Endothelial cell of umbilical vein (primary cell): ENCODE measurements around the gene ATRIP. TPM values are rescaled to one million over a fixed set of nuclear protein-coding genes. Genes with fewer than 3 reads are reported as not detected.

Experiments used
- BruUV-seq: library from RNA; stranded (reverse); fragments of 400-500 nt; replicated peaks from 2 replicates; lab custom pipeline; 2021; lab: Mats Ljungman, UMichigan
- CTCF ChIA-PET: fragments of 300-600, 350-600 bp; sonication (Branson Sonifier 250); formaldehyde crosslinking; loops from one replicate; lab custom pipeline; 2021; ENCODE audit warnings: antibody characterized with exemption, inconsistent platforms; lab: Charles Lee
- POLR2A ChIA-PET: fragments of 300-600, 350-600 bp; sonication (Branson Sonifier 250); formaldehyde crosslinking; loops from one replicate; lab custom pipeline; 2021; ENCODE audit warnings: antibody characterized with exemption, inconsistent platforms; lab: Charles Lee
- DNase-seq: peaks from one replicate; pipeline ENCODE4 v3.0.0-alpha.2; 2011; ENCODE audit warnings: low read depth, low spot score
- FAIRE-seq: peaks from 2 replicates; lab custom pipeline; 2011; peaks lifted over from hg19 to GRCh38; lab: Jason Lieb, UNC
- H2AFZ ChIP-seq: 2 replicates; pipeline ENCODE4 v1.6.0; 2012; ENCODE audit warnings: low read depth, low read length, control low read depth, inconsistent platforms
- H3K27ac ChIP-seq: 2 replicates; pipeline ENCODE4 v1.5.1; 2011; ENCODE audit warnings: low read depth, mild to moderate bottlenecking, control low read depth, low read length, moderate library complexity; ENCODE audit not compliant: insufficient read depth
- H3K27me3 ChIP-seq, 2 experiments: 2 replicates each; pipeline versions ENCODE4 v1.6.0 to v1.6.1; 2011; ENCODE audit warnings: low read length in 2 of 2, mixed read lengths in 1 of 2; ENCODE audit not compliant: control insufficient read depth in 2 of 2, insufficient read depth in 2 of 2
- H3K36me3 ChIP-seq, 2 experiments: 2 replicates in 1 of 2; 3 replicates in 1 of 2; pipeline ENCODE4 v1.5.1; 2011; ENCODE audit warnings: low read length in 2 of 2, mild to moderate bottlenecking in 1 of 2, moderate library complexity in 1 of 2; ENCODE audit not compliant: control insufficient read depth in 2 of 2, insufficient read depth in 2 of 2; ENCODE audit errors: extremely low read depth in 1 of 2
- H3K4me1 ChIP-seq: 3 replicates; pipeline ENCODE4 v1.5.1; 2011; ENCODE audit warnings: mild to moderate bottlenecking, low read length; ENCODE audit not compliant: control insufficient read depth, insufficient read depth; ENCODE audit errors: extremely low read depth
- H3K4me2 ChIP-seq: 2 replicates; pipeline ENCODE4 v1.6.1; 2011; ENCODE audit warnings: low read length, control low read depth, mixed read lengths; ENCODE audit not compliant: insufficient read depth
- H3K4me3 ChIP-seq, 3 experiments: fragments of 200-600 bp in 1 of 3; sonication (generic), shearing (Covaris generic) in 1 of 3; replicated peaks in 1 of 3; 2 replicates each; pipeline ENCODE4 v1.5.1; 2011 to 2016; ENCODE audit warnings: control low read depth in 3 of 3, low read length in 3 of 3, mild to moderate bottlenecking in 2 of 3, inconsistent platforms in 1 of 3, low read depth in 1 of 3, moderate library complexity in 1 of 3; ENCODE audit not compliant: insufficient read depth in 1 of 3
- H3K79me2 ChIP-seq: 2 replicates; pipeline ENCODE4 v1.6.0; 2012; ENCODE audit warnings: low read length, inconsistent platforms; ENCODE audit not compliant: control insufficient read depth, insufficient read depth
- H3K9ac ChIP-seq: replicated peaks from 2 replicates; pipeline ENCODE3; 2011; ENCODE audit warnings: low read length, control low read depth; ENCODE audit not compliant: insufficient read depth; ENCODE audit errors: extremely low read depth
- H3K9me1 ChIP-seq: replicated peaks from 3 replicates; pipeline ENCODE4 v1.6.0; 2011; ENCODE audit warnings: mild to moderate bottlenecking, low read length; ENCODE audit not compliant: control insufficient read depth, insufficient read depth; ENCODE audit errors: extremely low read depth
- H3K9me3 ChIP-seq: replicated peaks from 2 replicates; pipeline ENCODE4 v1.5.1; 2012; ENCODE audit warnings: low read length, inconsistent platforms; ENCODE audit not compliant: control insufficient read depth, insufficient read depth
- H4K20me1 ChIP-seq: replicated peaks from 2 replicates; pipeline ENCODE3; 2011; ENCODE audit warnings: mild to moderate bottlenecking, low read length; ENCODE audit not compliant: control insufficient read depth, insufficient read depth; ENCODE audit errors: extremely low read depth
- EZH2 ChIP-seq: IDR thresholded peaks from 2 replicates; pipeline ENCODE4 v1.6.1; 2012; ENCODE audit warnings: borderline replicate concordance, low read depth, mild to moderate bottlenecking, moderate library complexity, low read length, inconsistent platforms; ENCODE audit not compliant: severe bottlenecking
- FOS ChIP-seq: IDR thresholded peaks from 2 replicates; pipeline ENCODE4 v1.6.1; 2011; ENCODE audit warnings: mild to moderate bottlenecking, low read length, moderate library complexity, borderline replicate concordance; ENCODE audit not compliant: insufficient read depth
- GATA2 ChIP-seq: IDR thresholded peaks from 2 replicates; pipeline ENCODE4 v1.7.0; 2011; ENCODE audit warnings: low read depth, mild to moderate bottlenecking, moderate library complexity, mixed read lengths, low read length; ENCODE audit not compliant: insufficient read length, insufficient read depth
- MAX ChIP-seq: IDR thresholded peaks from 2 replicates; pipeline ENCODE4 v1.6.1; 2011; ENCODE audit not compliant: insufficient read depth, insufficient read length
- POLR2A ChIP-seq: IDR thresholded peaks from 2 replicates; pipeline ENCODE4 v1.6.1; 2012; ENCODE audit warnings: low read depth, mild to moderate bottlenecking, control low read depth, low read length
- POLR2AphosphoS5 ChIP-seq: IDR thresholded peaks from 2 replicates; pipeline ENCODE4 v1.6.1; 2012; ENCODE audit warnings: low read depth, mild to moderate bottlenecking, control low read depth, low read length, moderate library complexity; ENCODE audit not compliant: insufficient read depth
- dilution Hi-C: fragments of 300-500 bp; cut with MboI; formaldehyde crosslinking; loops from one replicate; pipeline ENCODE4 v1.15.0; 2019; ENCODE audit warnings: low sequenced_read_pairs; ENCODE audit not compliant: extremely low pct_ligation_motif_present
- intact Hi-C: fragments of 100-400 bp; cut with micrococcal nuclease; formaldehyde crosslinking; loops from one replicate; pipeline ENCODE4 v1.10.0; 2022
- polyA plus RNA-seq, 4 experiments: library from polyadenylated mRNA; depleted of rRNA in 3 of 4; stranded (reverse) in 3 of 4; unstranded in 1 of 4; fragments of >200 nt; gene quantifications; 2 replicates each; pipeline versions ENCODE4 v1.2.1 to v1.2.3, GENCODE V29; 2011 to 2012; ENCODE audit warnings: missing spikeins in 1 of 4
- total RNA-seq: library from RNA; stranded (reverse); gene quantifications from 2 replicates; pipeline ENCODE4 v1.2.3, GENCODE V29; 2021

Gene ATRIP
- total and polyA plus RNA-seq, 2 donors (not counting 3 experiments of a cell fraction or from before 2014, with no cell fraction given), result 10.6 to 14.7 TPM

- no peaks in the 10 kb centered on the region for H3K79me2 ChIP-seq
- FAIRE-seq, result peak; percentile 12
- CTCF ChIA-PET, result interaction anchor here (12.6 kb wide), 1 partner anchor 32 kb away, joined by 716 read pairs; no protein-coding TSS in a partner anchor
- H3K9ac ChIP-seq, result no peak overlapping the region
- H3K27me3 ChIP-seq, result no peaks in the 10 kb centered on the region
- H3K4me3 ChIP-seq, result no peak overlapping the region
- H3K9me1 ChIP-seq, result no peaks in the 10 kb centered on the region
- peaks cover 10% of the 10 kb centered on the region for H3K4me1 ChIP-seq
- dilution Hi-C loops (no loop called here), intact Hi-C loops (no loop called here)
- H3K27ac ChIP-seq, result no peak overlapping the region
- TF ChIP-seq MAX, result no peak
- TF ChIP-seq EZH2, result no peak
- TF ChIP-seq POLR2AphosphoS5, result no peak
- TF ChIP-seq GATA2, result no peak
- TF ChIP-seq POLR2A, result no peak
- TF ChIP-seq FOS, result no peak
- POLR2A ChIA-PET, result no interaction called here
- BruUV-seq, result no TSS peak
- no peaks in the 10 kb centered on the region for H3K9me3 ChIP-seq
- peaks cover 0 to 18% of the 10 kb centered on the region in 2 experiments for H3K36me3 ChIP-seq
- no peak for DNase-seq
- no peaks in the 10 kb centered on the region for H4K20me1 ChIP-seq
- no peak overlapping the region for H2AFZ ChIP-seq
- no peak overlapping the region for H3K4me2 ChIP-seq
Observed at GRCh38 chr3:48404440-48405342, 41.8 kb upstream of the ATRIP start.
